ENCODE data around the gene CEP162.
"Not testable (repeated sequence)": the region's sequence is repeated elsewhere in the genome, so short reads cannot be mapped to it uniquely, and the experiment has no call there.

CEP162 gene

GRCh38 chr6:84213217-84213616, 14.2 kb downstream of the CEP162 start:
- Histone ChIP-seq H3K4me3 (ENCODE audit: low read length, poor library complexity, severe bottlenecking) (no peak overlapping the region), H3K9me3 (ENCODE audit: insufficient read depth, low read depth, low read length) (no peaks in the 10 kb centered on the region), H2AFZ (ENCODE audit: low read length) (no peak overlapping the region), H3K79me2 (ENCODE audit: insufficient read depth, low read length) (no peaks in the 10 kb centered on the region), H3F3A (ENCODE audit: low read depth) (no peaks in the 10 kb centered on the region), H3K9ac (ENCODE audit: low read depth, low read length, poor library complexity, severe bottlenecking) (no peak overlapping the region), H3K4me2 (ENCODE audit: low read depth, low read length, poor library complexity, severe bottlenecking) (no peak overlapping the region), H3K36me3 (ENCODE audit: insufficient read depth, low read length) (no peaks in the 10 kb centered on the region), H3K9me2 (replicated peaks; ENCODE audit: low read depth, low read length) (no peaks in the 10 kb centered on the region), H4K20me1 (ENCODE audit: insufficient read depth, low read length, poor library complexity, severe bottlenecking) (no peaks in the 10 kb centered on the region), H3K27me3 (ENCODE audit: insufficient read depth, low read length, poor library complexity, severe bottlenecking) (no peaks in the 10 kb centered on the region), H3K4me1 (ENCODE audit: insufficient read depth, low read length, poor library complexity, severe bottlenecking) (peaks cover 5% of the 10 kb centered on the region)
- TF ChIP-seq EZH2phosphoT487 (IDR thresholded peaks at IDR 0.05; ENCODE audit: borderline replicate concordance) (no peak), CTCF (conservative IDR thresholded peaks at IDR 0.05; ENCODE audit: low read length) (no peak)

DNA sequence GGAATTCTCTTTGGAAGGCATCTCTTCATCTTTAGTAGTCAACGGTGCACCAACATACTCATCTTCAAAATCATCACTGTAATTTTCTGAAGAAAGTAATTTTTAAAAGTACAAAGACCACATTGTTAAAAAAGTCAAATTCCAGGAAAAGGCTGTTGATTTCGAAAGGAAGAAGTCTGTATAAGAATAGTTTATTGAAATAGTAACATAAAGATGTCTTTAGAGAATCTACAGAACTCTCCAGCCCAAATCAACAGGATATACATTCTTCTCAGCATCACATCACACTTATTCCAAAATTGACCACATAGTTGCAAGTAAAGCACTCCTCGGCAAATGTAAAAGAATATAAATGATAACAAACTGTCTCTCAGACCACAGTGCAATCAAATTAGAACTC, 23.4 kb downstream of the CEP162 start:
- no peaks in the 10 kb centered on the region for H3F3A ChIP-seq (ENCODE audit: low read depth)
- H3K4me3 ChIP-seq (ENCODE audit: low read length, poor library complexity, severe bottlenecking), result no peak overlapping the region
- TF ChIP-seq CTCF (conservative IDR thresholded peaks at IDR 0.05; ENCODE audit: low read length) (no peak), EZH2phosphoT487 (IDR thresholded peaks at IDR 0.05; ENCODE audit: borderline replicate concordance) (no peak)
- H3K4me2 ChIP-seq (ENCODE audit: low read depth, low read length, poor library complexity, severe bottlenecking), result no peak overlapping the region
- no peaks in the 10 kb centered on the region for H3K79me2 ChIP-seq (ENCODE audit: insufficient read depth, low read length)
- H3K9ac ChIP-seq (ENCODE audit: low read depth, low read length, poor library complexity, severe bottlenecking), result no peak overlapping the region
- H3K9me3 ChIP-seq (ENCODE audit: insufficient read depth, low read depth, low read length), result no peaks in the 10 kb centered on the region
- H3K27me3 ChIP-seq (ENCODE audit: insufficient read depth, low read length, poor library complexity, severe bottlenecking), result no peaks in the 10 kb centered on the region
- H2AFZ ChIP-seq (ENCODE audit: low read length), result no peak overlapping the region
- H3K4me1 ChIP-seq (ENCODE audit: insufficient read depth, low read length, poor library complexity, severe bottlenecking), result no peaks in the 10 kb centered on the region
- H3K36me3 ChIP-seq (ENCODE audit: insufficient read depth, low read length), result no peaks in the 10 kb centered on the region
- H4K20me1 ChIP-seq (ENCODE audit: insufficient read depth, low read length, poor library complexity, severe bottlenecking), result no peaks in the 10 kb centered on the region
- no peaks in the 10 kb centered on the region for H3K9me2 ChIP-seq (replicated peaks; ENCODE audit: low read depth, low read length)

- H3K79me2 ChIP-seq (ENCODE audit: insufficient read depth, low read length); H3K4me2 ChIP-seq (ENCODE audit: low read depth, low read length, poor library complexity, severe bottlenecking); H3K9ac ChIP-seq (ENCODE audit: low read depth, low read length, poor library complexity, severe bottlenecking); H3K9me2 ChIP-seq (replicated peaks; ENCODE audit: low read depth, low read length); H4K20me1 ChIP-seq (ENCODE audit: insufficient read depth, low read length, poor library complexity, severe bottlenecking); H3K27me3 ChIP-seq (ENCODE audit: insufficient read depth, low read length, poor library complexity, severe bottlenecking); H3K36me3 ChIP-seq (ENCODE audit: insufficient read depth, low read length); H3F3A ChIP-seq (ENCODE audit: low read depth); H3K4me3 ChIP-seq (ENCODE audit: low read length, poor library complexity, severe bottlenecking); H3K9me3 ChIP-seq (ENCODE audit: insufficient read depth, low read depth, low read length); H2AFZ ChIP-seq (ENCODE audit: low read length); H3K4me1 ChIP-seq (ENCODE audit: insufficient read depth, low read length, poor library complexity, severe bottlenecking): not testable (repeated sequence)
Measured at GRCh38 chr6:84199987-84200386, 27.5 kb downstream of the CEP162 start.

- H3F3A ChIP-seq (ENCODE audit: low read depth), result no peaks in the 10 kb centered on the region
- no peak overlapping the region for H3K4me2 ChIP-seq (ENCODE audit: low read depth, low read length, poor library complexity, severe bottlenecking)
- no peaks in the 10 kb centered on the region for H3K9me2 ChIP-seq (replicated peaks; ENCODE audit: low read depth, low read length)
- no peaks in the 10 kb centered on the region for H4K20me1 ChIP-seq (ENCODE audit: insufficient read depth, low read length, poor library complexity, severe bottlenecking)
- H3K4me1 ChIP-seq (ENCODE audit: insufficient read depth, low read length, poor library complexity, severe bottlenecking), result no peaks in the 10 kb centered on the region
- H3K9me3 ChIP-seq (ENCODE audit: insufficient read depth, low read depth, low read length), result no peaks in the 10 kb centered on the region
- peaks cover 22% of the 10 kb centered on the region; the same call in 1 of the 2 replicates for H3K36me3 ChIP-seq (ENCODE audit: insufficient read depth, low read length)
- no peaks in the 10 kb centered on the region for H3K27me3 ChIP-seq (ENCODE audit: insufficient read depth, low read length, poor library complexity, severe bottlenecking)
- no peak overlapping the region for H3K4me3 ChIP-seq (ENCODE audit: low read length, poor library complexity, severe bottlenecking)
- H3K9ac ChIP-seq (ENCODE audit: low read depth, low read length, poor library complexity, severe bottlenecking), result no peak overlapping the region
- TF ChIP-seq EZH2phosphoT487 (IDR thresholded peaks at IDR 0.05; ENCODE audit: borderline replicate concordance) (no peak), CTCF (conservative IDR thresholded peaks at IDR 0.05; ENCODE audit: low read length) (peak; percentile 20; the same call in 1 of the 2 replicates)
- H3K79me2 ChIP-seq (ENCODE audit: insufficient read depth, low read length), result no peaks in the 10 kb centered on the region
- no peak overlapping the region for H2AFZ ChIP-seq (ENCODE audit: low read length)
Measured at GRCh38 chr6:84197708-84198107, 29.7 kb downstream of the CEP162 start.
